ENCODE data around the gene EGFLAM. TPM values are rescaled to one million over a fixed set of nuclear protein-coding genes. Genes with fewer than 3 reads are reported as not detected.
A peak's percentile ranks its signal among the peaks of the same experiment; 100 is the strongest.

Gene EGFLAM
- total and polyA plus RNA-seq, 3 donors from 2014 or later = 12.0 to 38.8 (median 15.2) TPM

- no peak for DNase-seq
- Histone ChIP-seq H3K27me3 (no peaks in the 10 kb centered on the region), H3K9me3 (no peaks in the 10 kb centered on the region), H3K4me1 (peaks cover 44% of the 10 kb centered on the region), H3K27ac (peak overlapping the region; percentile 77 to 84), H3K4me3 (no peak overlapping the region), H3K36me3 (ENCODE audit: low read depth, missing control alignments) (no peaks in the 10 kb centered on the region)
- 69 to 81% methylated on average over 8 to 11 of the region's 11 CpGs for WGBS, 2 donors
- TF ChIP-seq POLR2A (IDR thresholded peaks at IDR 0.05) (no peak), CTCF (IDR thresholded peaks at IDR 0.05) (no peak)
- intact Hi-C loops (cut with DNase I; ENCODE audit: low total_unique reads) = loop anchor here (10.0 kb wide), 1 partner anchor 85 kb away; the partner anchor contains the start of gene LIFR
Observed at GRCh38 chr5:38469707-38470267, 211.4 kb downstream of the EGFLAM start.

GRCh38 chr5:38471709-38472108 is 213.3 kb downstream of the EGFLAM start:
- 99% methylated on average over 4 of the region's 4 CpGs for WGBS, 2 donors
- H3K4me1 ChIP-seq = peaks cover 37% of the 10 kb centered on the region
- H3K9me3 ChIP-seq = no peaks in the 10 kb centered on the region
- intact Hi-C loops (cut with DNase I; ENCODE audit: low total_unique reads) = no loop called here
- no peak for TF ChIP-seq POLR2A (IDR thresholded peaks at IDR 0.05)
- no peak for TF ChIP-seq CTCF (IDR thresholded peaks at IDR 0.05)
- H3K36me3 ChIP-seq (ENCODE audit: low read depth, missing control alignments) = no peaks in the 10 kb centered on the region
- no peak overlapping the region for H3K27ac ChIP-seq
- no peak for DNase-seq
- H3K27me3 ChIP-seq = peaks cover 2% of the 10 kb centered on the region
- H3K4me3 ChIP-seq = no peak overlapping the region

GRCh38 chr5:38472541-38472940 is 214.2 kb downstream of the EGFLAM start:
- Histone ChIP-seq H3K4me3 (no peak overlapping the region), H3K27ac (no peak overlapping the region), H3K27me3 (peaks cover 2% of the 10 kb centered on the region), H3K4me1 (peaks cover 31% of the 10 kb centered on the region), H3K36me3 (ENCODE audit: low read depth, missing control alignments) (no peaks in the 10 kb centered on the region), H3K9me3 (no peaks in the 10 kb centered on the region)
- WGBS, 2 donors = 93 to 97% methylated on average over 7 of the region's 7 CpGs
- DNase-seq = no peak
- intact Hi-C loops (cut with DNase I; ENCODE audit: low total_unique reads) = no loop called here
- no peak for TF ChIP-seq CTCF (IDR thresholded peaks at IDR 0.05)
- TF ChIP-seq POLR2A (IDR thresholded peaks at IDR 0.05) = no peak

- Histone ChIP-seq H3K4me3 (no peak overlapping the region), H3K27ac (no peak overlapping the region), H3K27me3 (peaks cover 2% of the 10 kb centered on the region), H3K4me1 (peaks cover 26% of the 10 kb centered on the region), H3K9me3 (no peaks in the 10 kb centered on the region), H3K36me3 (ENCODE audit: low read depth, missing control alignments) (no peaks in the 10 kb centered on the region)
- peak; percentile 43 for DNase-seq
- intact Hi-C loops (cut with DNase I; ENCODE audit: low total_unique reads) = no loop called here
- TF ChIP-seq CTCF (IDR thresholded peaks at IDR 0.05) (no peak), POLR2A (IDR thresholded peaks at IDR 0.05) (no peak)
- 45 to 57% methylated on average over 8 of the region's 8 CpGs for WGBS, 2 donors
Observed at GRCh38 chr5:38473008-38473407, 214.6 kb downstream of the EGFLAM start.

- H3K36me3 ChIP-seq (ENCODE audit: low read depth, missing control alignments) = no peaks in the 10 kb centered on the region
- peaks cover 2% of the 10 kb centered on the region for H3K27me3 ChIP-seq
- H3K4me3 ChIP-seq = no peak overlapping the region
- 47 to 74% methylated on average over 3 of the region's 3 CpGs for WGBS, 2 donors
- no peaks in the 10 kb centered on the region for H3K9me3 ChIP-seq
- TF ChIP-seq CTCF (IDR thresholded peaks at IDR 0.05) (no peak), POLR2A (IDR thresholded peaks at IDR 0.05) (no peak)
- H3K27ac ChIP-seq = peak overlapping the region in 1 of 2 donors; percentile 62
- intact Hi-C loops (cut with DNase I; ENCODE audit: low total_unique reads) = no loop called here
- DNase-seq = no peak
- peaks cover 14% of the 10 kb centered on the region for H3K4me1 ChIP-seq
Observed at GRCh38 chr5:38478166-38478565, 219.8 kb downstream of the EGFLAM start.

Data from testis (tissue), 3 donors.